Measurements from ENCODE around the gene USH2A. TPM values are rescaled to one million over a fixed set of nuclear protein-coding genes. Genes with fewer than 3 reads are reported as not detected.

The USH2A gene
- total and polyA plus RNA-seq, 5 experiments from 2014 or later = not detected

DNA sequence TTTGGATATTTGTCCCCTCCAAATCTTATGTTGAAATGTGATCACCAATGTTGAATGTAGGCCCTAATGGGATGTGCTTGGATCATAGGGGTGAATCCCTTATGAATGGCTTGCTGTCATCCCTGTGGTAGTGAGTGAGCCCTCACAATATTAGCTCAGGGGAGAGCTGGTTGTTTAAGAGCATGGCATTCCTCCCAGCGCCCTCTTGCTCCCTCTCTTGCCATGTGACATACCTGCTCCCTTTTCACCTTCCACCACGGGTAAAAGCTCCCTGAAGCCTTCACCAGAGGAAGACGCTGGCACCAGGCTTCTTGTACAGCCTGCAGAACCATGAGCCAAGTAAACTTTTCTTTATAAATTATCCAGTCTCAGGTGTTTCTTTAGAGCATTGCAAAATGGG is 550.6 kb downstream of the USH2A start:
- DNase-seq (no peak), ATAC-seq (no peak)
- Mint-ChIP-seq H3K27ac (no peak overlapping the region), H3K36me3 (no peaks in the 10 kb centered on the region), H3K9me3 (peaks cover 0 to 19% (median 1%) of the 10 kb centered on the region in 9 donors), H3K4me1 (no peaks in the 10 kb centered on the region), H3K27me3 (no peaks in the 10 kb centered on the region), H3K4me3 (no peak overlapping the region)
- POLR2A ChIA-PET = no interaction called here

DNA sequence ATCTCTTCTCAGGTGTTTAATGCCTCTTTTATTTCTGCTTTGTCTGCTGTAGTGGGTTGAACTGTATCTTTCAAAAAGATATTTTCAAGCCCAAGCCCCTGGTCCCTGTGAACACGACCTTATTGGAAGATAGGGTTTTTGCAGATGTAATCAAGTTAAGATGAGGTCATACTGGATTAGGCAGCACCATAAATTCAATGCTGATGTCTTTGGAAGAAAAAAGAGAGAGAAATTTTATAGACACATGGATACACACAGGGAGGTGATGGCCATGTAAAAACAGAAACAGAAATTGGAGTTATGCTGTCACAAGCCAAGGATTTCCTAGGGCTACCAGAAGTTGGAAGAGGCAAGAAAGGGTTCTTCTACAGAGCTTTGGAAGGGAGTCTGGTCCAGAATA is 554.7 kb downstream of the USH2A start:
- Mint-ChIP-seq H3K27me3 (no peaks in the 10 kb centered on the region), H3K9me3 (peaks cover 0 to 21% (median 6%) of the 10 kb centered on the region in 9 donors), H3K27ac (no peak overlapping the region), H3K4me3 (no peak overlapping the region), H3K4me1 (no peaks in the 10 kb centered on the region), H3K36me3 (no peaks in the 10 kb centered on the region)
- POLR2A ChIA-PET = no interaction called here
- DNase-seq (no peak), ATAC-seq (no peak)

DNA sequence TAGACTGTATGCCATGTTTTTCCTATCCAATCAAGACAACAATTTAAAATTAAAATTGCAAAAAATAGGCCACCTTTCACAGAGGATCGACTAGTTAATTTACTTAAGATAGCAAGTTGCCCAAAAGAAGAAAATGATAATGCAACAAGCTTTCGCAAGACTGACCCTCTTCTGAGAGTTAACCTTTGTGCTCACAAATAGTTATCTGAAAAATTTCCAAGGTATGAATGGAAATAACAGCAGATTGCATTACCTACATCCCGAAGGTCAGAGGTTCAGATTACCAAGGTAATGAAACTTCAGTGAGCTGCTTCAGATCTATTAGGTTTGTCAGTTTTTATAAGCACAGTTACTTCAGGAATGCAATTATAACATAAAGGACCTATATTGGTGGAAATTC is 558.2 kb downstream of the USH2A start:
- H3K36me3 Mint-ChIP-seq = no peaks in the 10 kb centered on the region
- H3K4me3 Mint-ChIP-seq = no peak overlapping the region
- ATAC-seq (no peak), DNase-seq (no peak)
- POLR2A ChIA-PET = no interaction called here
- no peaks in the 10 kb centered on the region for H3K4me1 Mint-ChIP-seq
- peaks cover 0 to 25% (median 11%) of the 10 kb centered on the region in 9 donors for H3K9me3 Mint-ChIP-seq
- no peak overlapping the region for H3K27ac Mint-ChIP-seq
- H3K27me3 Mint-ChIP-seq = no peaks in the 10 kb centered on the region

- H3K4me3 Mint-ChIP-seq = no peak overlapping the region
- no peaks in the 10 kb centered on the region for H3K27me3 Mint-ChIP-seq
- DNase-seq (no peak), ATAC-seq (no peak)
- no peak overlapping the region for H3K27ac Mint-ChIP-seq
- no peaks in the 10 kb centered on the region for H3K36me3 Mint-ChIP-seq
- H3K9me3 Mint-ChIP-seq = peaks cover 0 to 25% (median 13%) of the 10 kb centered on the region in 9 donors
- POLR2A ChIA-PET = no interaction called here
- no peaks in the 10 kb centered on the region for H3K4me1 Mint-ChIP-seq
Measured at GRCh38 chr1:215863796-215864195, 559.5 kb downstream of the USH2A start.

DNA sequence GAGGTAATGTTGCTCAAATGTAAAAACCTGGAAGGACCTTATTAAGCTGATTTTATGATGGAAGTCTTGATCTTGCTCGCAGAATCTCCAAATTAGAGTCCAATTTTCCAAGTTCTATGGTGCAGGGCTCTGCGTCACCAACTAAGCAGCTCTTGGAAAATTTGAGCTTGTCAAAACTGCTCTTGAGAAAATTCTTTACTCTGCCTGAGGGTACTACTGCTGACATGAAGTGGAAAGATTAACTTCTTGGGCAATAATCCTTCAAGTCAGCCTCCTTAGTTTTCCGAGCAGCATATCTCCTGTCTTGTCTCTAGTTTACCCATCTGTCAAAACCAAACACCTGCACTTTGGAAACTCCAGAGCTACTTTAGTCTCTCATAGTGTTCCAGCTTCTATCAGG is 562.4 kb downstream of the USH2A start:
- H3K9me3 Mint-ChIP-seq = peaks cover 7 to 32% (median 21%) of the 10 kb centered on the region in 9 donors
- no peak overlapping the region for H3K27ac Mint-ChIP-seq
- POLR2A ChIA-PET = no interaction called here
- no peaks in the 10 kb centered on the region for H3K4me1 Mint-ChIP-seq
- ATAC-seq (no peak), DNase-seq (no peak)
- no peaks in the 10 kb centered on the region for H3K36me3 Mint-ChIP-seq
- H3K4me3 Mint-ChIP-seq = no peak overlapping the region
- H3K27me3 Mint-ChIP-seq = no peaks in the 10 kb centered on the region

DNA sequence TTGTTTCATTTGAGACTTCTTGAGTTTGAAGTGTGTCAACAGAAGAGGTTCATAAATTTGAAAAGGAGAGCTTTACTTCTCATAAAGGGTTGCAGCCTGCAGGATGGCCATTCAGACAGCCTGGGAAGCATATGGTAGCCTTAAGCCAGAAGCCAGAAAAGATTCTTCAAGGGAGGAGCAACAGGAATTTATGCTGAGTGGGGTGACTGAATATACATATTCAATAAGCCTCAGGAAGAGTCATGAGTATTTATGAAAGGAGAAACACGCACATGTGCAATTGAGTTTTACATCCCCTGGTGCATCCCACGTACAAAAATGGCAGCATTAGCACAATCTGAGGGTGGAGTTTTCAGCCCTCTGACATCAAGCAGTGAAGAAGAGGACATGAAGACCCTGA is 565.9 kb downstream of the USH2A start:
- no peak for DNase-seq
- Mint-ChIP-seq H3K9me3 (peaks cover 8 to 41% (median 26%) of the 10 kb centered on the region in 9 donors), H3K27ac (peak overlapping the region in 1 of 10 donors; percentile 70), H3K36me3 (peaks cover 0 to 6% (median 0%) of the 10 kb centered on the region in 3 donors), H3K27me3 (no peaks in the 10 kb centered on the region), H3K4me1 (no peaks in the 10 kb centered on the region), H3K4me3 (no peak overlapping the region)
- POLR2A ChIA-PET = no interaction called here
- ATAC-seq = no peak

GRCh38 chr1:215845234-215845891 is 577.9 kb downstream of the USH2A start:
- H3K36me3 Mint-ChIP-seq = peaks cover 0 to 4% (median 0%) of the 10 kb centered on the region in 3 donors
- DNase-seq (no peak), ATAC-seq (no peak)
- H3K9me3 Mint-ChIP-seq = peaks cover 0 to 37% (median 8%) of the 10 kb centered on the region in 9 donors
- H3K27ac Mint-ChIP-seq = no peak overlapping the region
- no peaks in the 10 kb centered on the region for H3K4me1 Mint-ChIP-seq
- H3K4me3 Mint-ChIP-seq = no peak overlapping the region
- POLR2A ChIA-PET = no interaction called here
- no peaks in the 10 kb centered on the region for H3K27me3 Mint-ChIP-seq

DNA sequence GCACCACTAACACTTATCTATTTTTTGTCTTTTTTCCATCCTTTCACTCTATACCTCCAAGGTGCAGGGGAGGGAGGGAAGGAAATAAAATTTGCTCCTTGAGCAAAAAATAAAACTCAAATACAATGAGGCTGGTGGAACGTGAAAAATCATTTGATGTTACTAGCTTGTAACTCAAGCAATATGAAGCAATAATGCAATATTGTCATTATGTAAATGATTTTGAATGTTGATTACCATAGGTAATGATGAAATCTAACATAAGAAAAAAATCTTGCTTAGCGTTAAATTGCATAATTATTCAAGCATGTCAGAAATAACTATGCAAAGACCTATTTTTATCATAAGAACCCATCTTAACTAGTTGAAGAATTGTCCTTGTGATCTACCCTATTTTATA is 578.5 kb downstream of the USH2A start:
- POLR2A ChIA-PET = no interaction called here
- no peaks in the 10 kb centered on the region for H3K4me1 Mint-ChIP-seq
- peaks cover 0 to 38% (median 6%) of the 10 kb centered on the region in 9 donors for H3K9me3 Mint-ChIP-seq
- ATAC-seq (no peak), DNase-seq (no peak)
- H3K27me3 Mint-ChIP-seq = no peaks in the 10 kb centered on the region
- H3K36me3 Mint-ChIP-seq = peaks cover 0 to 4% (median 0%) of the 10 kb centered on the region in 3 donors
- H3K27ac Mint-ChIP-seq = no peak overlapping the region
- no peak overlapping the region for H3K4me3 Mint-ChIP-seq

- DNase-seq (no peak), ATAC-seq (no peak)
- peaks cover 0 to 4% (median 0%) of the 10 kb centered on the region in 3 donors for H3K36me3 Mint-ChIP-seq
- H3K4me1 Mint-ChIP-seq = no peaks in the 10 kb centered on the region
- H3K27ac Mint-ChIP-seq = no peak overlapping the region
- H3K27me3 Mint-ChIP-seq = no peaks in the 10 kb centered on the region
- peaks cover 0 to 38% (median 6%) of the 10 kb centered on the region in 9 donors for H3K9me3 Mint-ChIP-seq
- POLR2A ChIA-PET = no interaction called here
- H3K4me3 Mint-ChIP-seq = no peak overlapping the region
Measured at GRCh38 chr1:215844266-215844665, 579.0 kb downstream of the USH2A start.

DNA sequence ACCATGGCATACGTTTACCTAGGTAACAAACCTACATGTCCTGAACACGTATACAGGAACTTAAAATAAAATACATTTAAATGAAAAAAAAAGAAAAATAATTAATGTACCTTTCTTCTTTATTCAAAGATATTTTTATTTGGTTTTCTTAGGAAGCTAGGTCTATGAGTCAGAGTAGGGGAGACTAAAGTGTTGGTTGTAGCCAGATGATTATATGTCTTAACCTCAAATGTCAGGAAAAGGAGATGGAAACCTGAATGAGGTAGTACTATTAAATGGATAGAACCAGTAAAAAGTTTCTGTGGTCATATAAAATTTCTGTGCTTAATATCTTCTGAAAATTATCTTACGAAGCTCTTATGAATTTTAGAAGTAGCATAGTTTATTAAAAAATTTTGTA is 580.3 kb downstream of the USH2A start:
- H3K27ac Mint-ChIP-seq = no peak overlapping the region
- no peaks in the 10 kb centered on the region for H3K27me3 Mint-ChIP-seq
- no peaks in the 10 kb centered on the region for H3K4me1 Mint-ChIP-seq
- ATAC-seq (no peak), DNase-seq (no peak)
- POLR2A ChIA-PET = no interaction called here
- H3K9me3 Mint-ChIP-seq = peaks cover 0 to 44% (median 6%) of the 10 kb centered on the region in 9 donors
- no peak overlapping the region for H3K4me3 Mint-ChIP-seq
- H3K36me3 Mint-ChIP-seq = peaks cover 0 to 4% (median 0%) of the 10 kb centered on the region in 3 donors

- DNase-seq (no peak), ATAC-seq (no peak)
- Mint-ChIP-seq H3K27ac (no peak overlapping the region), H3K9me3 (peaks cover 0 to 18% (median 6%) of the 10 kb centered on the region in 9 donors), H3K4me1 (no peaks in the 10 kb centered on the region), H3K36me3 (no peaks in the 10 kb centered on the region), H3K27me3 (no peaks in the 10 kb centered on the region), H3K4me3 (no peak overlapping the region)
- POLR2A ChIA-PET = no interaction called here
Measured at GRCh38 chr1:215835951-215836350, 587.3 kb downstream of the USH2A start.

GRCh38 chr1:215833941-215834729 is 589.1 kb downstream of the USH2A start:
- Mint-ChIP-seq H3K27ac (no peak overlapping the region), H3K4me3 (no peak overlapping the region), H3K4me1 (no peaks in the 10 kb centered on the region), H3K27me3 (no peaks in the 10 kb centered on the region), H3K9me3 (peaks cover 0 to 22% (median 8%) of the 10 kb centered on the region in 9 donors), H3K36me3 (no peaks in the 10 kb centered on the region)
- POLR2A ChIA-PET = no interaction called here
- DNase-seq (no peak), ATAC-seq (no peak)

DNA sequence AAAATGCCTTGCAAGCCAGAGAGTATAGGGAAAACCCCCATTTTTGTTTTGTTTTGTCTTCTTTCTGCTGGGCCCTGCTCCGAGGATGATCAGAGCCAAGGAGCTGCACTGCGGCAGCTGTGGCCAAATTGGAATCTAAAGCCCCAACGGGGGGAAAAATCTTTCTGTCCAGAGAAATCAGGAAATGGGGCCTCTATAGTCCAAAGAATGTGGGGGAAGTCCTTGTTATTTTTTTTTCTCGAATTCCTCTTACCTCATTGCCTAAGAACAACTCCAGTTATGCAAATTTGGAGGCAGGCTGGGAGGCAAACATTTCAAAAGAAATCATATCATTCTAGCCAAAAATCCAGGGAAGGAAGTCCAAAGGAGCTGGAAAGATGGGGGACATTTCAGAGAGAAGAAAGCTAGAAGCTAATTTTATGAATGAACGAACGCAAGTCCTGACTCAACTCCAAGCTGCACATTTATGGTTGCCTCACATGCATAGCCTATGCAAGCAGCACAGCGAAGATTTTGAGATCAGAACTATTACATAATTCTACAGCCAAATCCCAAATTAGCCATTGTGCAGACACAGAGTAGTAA is 592.9 kb downstream of the USH2A start:
- POLR2A ChIA-PET = no interaction called here
- Mint-ChIP-seq H3K27me3 (no peaks in the 10 kb centered on the region), H3K27ac (no peak overlapping the region), H3K4me3 (no peak overlapping the region), H3K4me1 (no peaks in the 10 kb centered on the region), H3K9me3 (peaks cover 0 to 25% (median 10%) of the 10 kb centered on the region in 9 donors), H3K36me3 (no peaks in the 10 kb centered on the region)
- DNase-seq = no peak
- no peak for ATAC-seq

All from naive thymus-derived CD8-positive, alpha-beta T cell (primary cell).